Hematopoietic multipotent progenitor cell treated with erythropoietin and hydrocortisone succinate and interleukin-3 and kit ligand, for 15 days (in vitro differentiated cells): ENCODE data around the gene RHBDD2.
"Not testable (repeated sequence)": the region's sequence is repeated elsewhere in the genome, so short reads cannot be mapped to it uniquely, and the experiment has no call there.

Experiments used
- DNase-seq: peaks from one replicate; pipeline ENCODE4 v3.0.0-alpha.2; 2015; ENCODE audit warnings: low spot score

The RHBDD2 gene

GRCh38 chr7:75889223-75889825, 10.5 kb downstream of the RHBDD2 start:
- DNase-seq = no peak

- DNase-seq = no peak
These were observed 11.0 kb downstream of the RHBDD2 start for GRCh38 chr7:75889826-75890225.

DNA sequence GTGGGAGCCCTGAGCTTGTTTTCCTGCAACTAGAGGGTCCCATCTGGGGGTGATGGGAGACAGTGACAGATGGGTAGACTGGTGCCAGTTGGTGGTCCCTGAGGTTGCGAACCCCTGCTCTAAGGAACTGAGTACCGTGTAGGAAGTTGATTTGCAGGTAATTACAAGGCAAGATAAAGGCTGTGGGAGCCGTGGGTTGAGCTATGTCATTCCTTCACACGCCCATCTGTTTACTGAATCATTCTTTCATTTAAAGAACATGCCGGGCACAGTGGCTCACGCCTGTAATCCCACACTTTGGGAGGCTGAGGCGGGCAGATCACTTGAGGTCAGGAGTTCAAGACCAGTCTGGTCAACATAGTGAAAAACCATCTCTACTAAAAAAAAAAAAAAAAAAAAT, 12.4 kb downstream of the RHBDD2 start:
- not testable (repeated sequence) for DNase-seq

GRCh38 chr7:75891815-75892411, 13.1 kb downstream of the RHBDD2 start:
- DNase-seq = no peak

GRCh38 chr7:75892634-75893272, 13.9 kb downstream of the RHBDD2 start:
- no peak for DNase-seq

DNA sequence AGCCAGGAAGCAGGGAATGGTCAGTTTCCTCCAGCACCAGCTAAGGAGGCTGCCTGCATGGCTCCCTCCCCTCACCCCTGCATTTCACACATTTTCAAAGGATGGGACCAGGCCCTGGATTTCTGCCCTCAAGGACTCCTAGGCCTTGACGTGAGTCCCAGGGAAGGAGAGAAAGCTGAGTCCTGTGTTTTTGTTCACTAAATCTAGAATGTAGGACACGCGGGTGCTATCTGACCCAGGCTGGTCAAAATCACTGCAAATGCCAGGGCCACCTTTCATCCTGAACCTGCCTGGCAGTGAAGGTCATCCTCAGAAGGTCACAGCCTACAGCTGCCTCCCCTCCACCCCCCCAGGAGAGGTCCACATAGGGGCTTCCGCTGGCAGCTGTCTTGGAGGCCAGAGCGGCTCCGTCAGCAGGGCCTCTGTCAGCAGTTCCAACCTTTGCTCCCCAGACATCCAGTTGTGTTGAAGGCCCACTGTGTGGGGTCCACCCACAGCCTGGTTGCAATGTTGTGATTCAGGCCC, 18.0 kb downstream of the RHBDD2 start:
- DNase-seq = no peak

- DNase-seq = no peak
These were observed 21.9 kb downstream of the RHBDD2 start for GRCh38 chr7:75900617-75901315.

- DNase-seq = no peak
These were observed 27.2 kb downstream of the RHBDD2 start for GRCh38 chr7:75905785-75906604.

DNA sequence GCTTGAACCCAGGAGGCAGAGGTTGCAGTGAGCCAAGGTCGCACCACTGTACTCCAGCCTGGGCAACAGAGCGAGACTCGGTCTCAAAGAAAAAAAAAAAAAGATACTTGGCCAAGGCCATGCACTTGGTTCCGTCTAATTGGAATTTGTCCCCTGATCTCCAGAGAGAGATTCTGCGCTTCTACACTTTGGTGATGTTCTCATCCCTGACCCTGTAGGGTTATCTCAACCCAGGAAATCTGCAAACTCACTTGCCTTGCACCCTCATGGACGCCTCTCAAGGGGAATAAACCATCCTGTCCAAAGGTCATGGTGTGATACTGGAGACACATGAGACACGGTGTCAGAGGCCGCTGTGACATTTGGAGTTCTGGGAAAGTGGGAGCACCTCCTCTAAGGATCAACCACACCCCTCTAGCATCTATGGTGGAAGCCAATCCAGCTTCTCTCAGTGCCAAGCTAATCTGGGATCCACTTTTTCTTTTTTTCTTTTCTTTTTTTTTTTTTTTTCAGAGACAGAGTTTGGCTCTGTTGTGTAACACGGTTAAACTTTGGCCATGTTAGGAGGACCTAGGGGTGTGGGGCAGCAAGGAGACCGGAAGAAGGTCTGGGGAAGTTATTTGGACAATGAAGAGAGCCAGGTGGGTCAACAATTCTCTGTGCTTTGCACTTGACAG, 28.3 kb downstream of the RHBDD2 start:
- DNase-seq = no peak

GRCh38 chr7:75907668-75908039, 28.8 kb downstream of the RHBDD2 start:
- DNase-seq = not testable (repeated sequence)

- DNase-seq = no peak
These were observed 30.8 kb downstream of the RHBDD2 start for GRCh38 chr7:75909521-75910132.

GRCh38 chr7:75911186-75911585, 32.4 kb downstream of the RHBDD2 start:
- not testable (repeated sequence) for DNase-seq

DNA sequence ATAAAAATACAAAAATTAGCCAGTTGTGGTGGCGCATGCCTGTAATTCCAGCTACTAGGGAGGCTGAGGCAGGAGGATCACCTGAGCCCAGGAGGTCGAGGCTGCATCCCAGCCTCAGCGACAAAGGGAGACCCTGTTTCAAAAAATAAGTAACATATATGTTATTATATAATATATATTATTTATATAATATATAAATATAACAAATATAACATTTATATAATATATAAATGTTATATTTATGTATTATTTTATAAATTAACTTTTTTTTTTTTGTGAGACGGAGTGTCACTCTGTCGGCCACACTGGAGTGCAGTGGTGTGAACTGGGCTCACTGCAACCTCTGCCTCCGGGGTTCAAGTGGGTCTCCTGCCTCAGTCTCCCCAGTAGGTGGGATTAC, 34.6 kb downstream of the RHBDD2 start:
- DNase-seq = no peak

- DNase-seq = no peak
These were observed 35.4 kb downstream of the RHBDD2 start for GRCh38 chr7:75914169-75914654.

DNA sequence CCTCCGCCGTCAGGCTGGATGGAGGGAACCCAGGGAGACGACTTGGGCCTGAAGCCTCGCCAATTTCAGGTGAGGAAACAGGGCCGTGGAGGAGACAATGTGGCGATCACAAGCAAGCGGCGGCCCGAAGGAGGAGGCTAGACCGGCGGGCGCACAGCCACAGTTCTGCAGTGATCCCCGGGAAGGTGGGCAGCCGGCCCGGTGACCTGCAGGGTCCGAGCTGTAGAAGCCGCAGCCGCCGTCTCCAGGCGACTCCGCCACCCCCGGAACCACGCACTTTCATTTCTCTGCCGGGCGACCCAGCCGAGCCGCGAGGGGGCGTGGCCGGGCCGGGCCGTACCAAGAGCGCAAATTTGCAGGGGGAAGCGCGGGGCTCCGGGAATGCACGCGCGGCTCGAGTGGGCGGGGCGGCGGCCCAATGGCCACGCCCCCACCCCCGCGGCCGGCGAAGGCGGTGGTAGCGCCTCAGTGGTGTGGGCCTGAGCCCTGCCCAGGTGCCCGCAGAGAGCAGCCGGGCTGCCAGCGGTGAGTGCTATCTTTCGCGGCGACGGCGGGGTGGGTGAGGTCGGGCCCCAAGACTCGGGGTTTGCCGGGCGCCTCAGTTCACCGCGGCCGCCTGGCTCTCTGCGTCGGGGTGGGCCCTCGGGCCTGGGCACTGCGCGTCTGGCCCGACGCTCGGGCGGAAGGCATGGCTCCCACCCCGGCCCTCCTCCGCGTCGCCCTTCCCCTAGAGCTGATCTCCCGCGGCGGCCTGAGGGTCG, 36.0 kb downstream of the RHBDD2 start, which contains the start of gene POR:
POR (plus strand) TSS at position 501 of the 761 bp plus-strand sequence. CDS start 38,847 bp downstream, outside the sequence.
- peak; percentile 95 for DNase-seq

DNA sequence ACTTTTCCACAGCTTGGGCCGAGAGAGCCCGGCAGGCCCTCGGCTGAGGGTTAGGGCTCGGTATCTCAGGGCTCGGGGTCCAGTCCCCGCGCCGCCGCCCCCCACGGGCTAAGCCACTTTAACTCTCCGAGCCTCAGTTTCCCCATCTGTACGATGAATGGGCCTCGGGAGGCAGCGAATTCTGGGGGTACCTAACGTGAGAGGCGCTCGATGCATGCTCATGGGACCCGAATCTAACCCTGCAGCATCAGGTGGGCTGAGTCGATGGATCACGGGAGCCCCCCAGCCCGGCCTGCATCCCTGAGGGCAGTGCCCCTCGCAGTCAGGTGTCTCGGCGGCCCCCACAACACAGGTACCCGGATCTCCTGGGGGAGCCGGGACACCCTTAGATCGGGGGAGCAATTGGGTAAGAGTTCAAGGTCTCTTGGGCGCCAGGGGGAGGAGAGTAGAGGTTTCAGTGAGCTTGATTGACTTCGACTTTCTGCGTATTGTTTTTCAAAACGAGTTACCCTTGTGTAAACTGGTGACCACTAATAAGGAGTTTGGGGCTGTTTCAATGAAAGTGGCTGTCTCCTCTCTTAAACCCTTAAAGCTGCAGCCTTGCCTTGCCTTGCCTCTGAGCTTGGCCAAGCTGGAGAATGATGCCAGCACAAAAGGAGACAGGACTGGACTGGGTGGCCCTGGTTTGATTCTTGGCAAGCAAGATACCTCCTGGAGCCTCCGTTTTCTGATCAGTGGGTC, 36.8 kb downstream of the RHBDD2 start:
- no peak for DNase-seq

- no peak for DNase-seq
These were observed 37.4 kb downstream of the RHBDD2 start for GRCh38 chr7:75916259-75916658.

DNA sequence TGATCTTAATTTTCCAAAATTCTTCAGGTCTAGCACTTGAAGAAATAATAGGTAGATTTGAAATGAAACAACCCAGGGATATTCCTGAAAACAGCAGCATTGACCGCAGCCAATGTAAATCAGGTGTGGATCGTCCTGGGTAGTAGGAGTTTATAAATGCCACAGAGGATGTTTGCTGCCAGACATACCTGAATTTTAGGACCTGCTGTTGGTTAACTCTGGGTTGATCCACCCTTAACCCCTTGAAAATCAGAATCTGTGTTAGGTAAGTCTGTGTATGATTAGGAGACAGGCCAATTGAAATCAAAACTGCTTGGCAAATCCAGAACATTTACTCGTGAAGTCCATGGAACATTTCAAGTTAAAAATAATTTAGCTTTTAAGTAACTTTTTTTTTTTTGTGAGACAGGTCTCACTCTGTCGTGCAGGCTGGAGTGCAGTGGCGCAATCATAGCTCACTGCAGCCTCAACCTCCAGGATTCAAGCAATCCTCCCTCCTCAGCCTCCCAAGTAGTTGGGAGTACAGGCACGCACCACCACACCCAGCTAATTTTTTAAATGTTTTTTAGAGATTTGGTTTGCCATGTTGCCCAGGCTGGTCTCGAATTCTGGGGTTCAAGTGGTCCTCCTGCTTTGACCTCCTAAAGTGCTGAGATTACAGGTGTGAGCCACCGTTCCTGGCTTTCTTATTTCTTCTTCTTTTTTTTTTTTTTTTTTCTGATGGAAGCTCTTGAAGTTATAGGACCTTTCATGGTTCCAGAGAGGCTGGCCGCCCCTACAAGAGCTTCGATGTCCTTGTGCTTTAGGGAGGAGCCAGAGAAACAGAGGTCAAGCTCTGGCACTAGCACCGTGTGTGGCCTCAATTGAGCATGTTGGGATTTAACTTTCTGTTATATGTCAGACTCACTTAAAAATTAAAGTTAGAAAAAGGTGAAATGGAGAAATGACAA, 38.1 kb downstream of the RHBDD2 start:
- no peak for DNase-seq
